ENCODE measurements around the gene NLGN1. TPM values are rescaled to one million over a fixed set of nuclear protein-coding genes. Genes with fewer than 3 reads are reported as not detected.

NLGN1 gene
- total RNA-seq, 3 donors from 2014 or later = 4.4 to 12.3 (median 6.9) TPM

DNA sequence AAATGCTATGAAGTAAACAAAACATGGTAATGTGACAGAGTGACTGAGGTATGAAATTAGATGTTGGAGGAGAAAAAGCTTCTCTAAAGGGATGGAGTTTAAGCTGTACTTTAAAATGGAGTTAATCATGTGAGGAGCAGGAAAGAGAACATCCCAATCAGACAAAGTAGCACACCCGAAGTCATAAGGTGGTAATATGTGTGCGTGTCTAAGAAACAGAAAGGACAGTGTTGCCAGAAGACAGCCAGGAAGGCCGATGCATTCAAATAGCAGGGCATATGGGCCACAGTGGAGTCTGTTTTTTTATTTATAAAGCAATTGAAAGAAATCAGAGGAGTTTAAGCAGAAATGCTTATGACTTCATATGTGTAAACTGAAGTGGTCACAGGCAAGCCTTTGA, 376.3 kb downstream of the NLGN1 start:
- H3K4me3 ChIP-seq = no peak overlapping the region
- H3K27ac ChIP-seq = no peak overlapping the region
- TF ChIP-seq, protein P1, sequence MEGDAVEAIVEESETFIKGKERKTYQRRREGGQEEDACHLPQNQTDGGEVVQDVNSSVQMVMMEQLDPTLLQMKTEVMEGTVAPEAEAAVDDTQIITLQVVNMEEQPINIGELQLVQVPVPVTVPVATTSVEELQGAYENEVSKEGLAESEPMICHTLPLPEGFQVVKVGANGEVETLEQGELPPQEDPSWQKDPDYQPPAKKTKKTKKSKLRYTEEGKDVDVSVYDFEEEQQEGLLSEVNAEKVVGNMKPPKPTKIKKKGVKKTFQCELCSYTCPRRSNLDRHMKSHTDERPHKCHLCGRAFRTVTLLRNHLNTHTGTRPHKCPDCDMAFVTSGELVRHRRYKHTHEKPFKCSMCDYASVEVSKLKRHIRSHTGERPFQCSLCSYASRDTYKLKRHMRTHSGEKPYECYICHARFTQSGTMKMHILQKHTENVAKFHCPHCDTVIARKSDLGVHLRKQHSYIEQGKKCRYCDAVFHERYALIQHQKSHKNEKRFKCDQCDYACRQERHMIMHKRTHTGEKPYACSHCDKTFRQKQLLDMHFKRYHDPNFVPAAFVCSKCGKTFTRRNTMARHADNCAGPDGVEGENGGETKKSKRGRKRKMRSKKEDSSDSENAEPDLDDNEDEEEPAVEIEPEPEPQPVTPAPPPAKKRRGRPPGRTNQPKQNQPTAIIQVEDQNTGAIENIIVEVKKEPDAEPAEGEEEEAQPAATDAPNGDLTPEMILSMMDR (IDR thresholded peaks at IDR 0.05) = no peak
- intact Hi-C loops (cut with DNase I; ENCODE audit: low total_unique reads) = no loop called here
- H3K9me3 ChIP-seq = no peaks in the 10 kb centered on the region
- DNase-seq (ENCODE audit: low spot score in 2 of 2) = no peak
- H3K27me3 ChIP-seq = no peaks in the 10 kb centered on the region
- H3K4me1 ChIP-seq = no peaks in the 10 kb centered on the region
- H3K36me3 ChIP-seq = no peaks in the 10 kb centered on the region

- Histone ChIP-seq H3K9me3 (no peaks in the 10 kb centered on the region), H3K4me3 (no peak overlapping the region), H3K27me3 (no peaks in the 10 kb centered on the region), H3K36me3 (no peaks in the 10 kb centered on the region), H3K4me1 (no peaks in the 10 kb centered on the region), H3K27ac (no peak overlapping the region)
- DNase-seq (ENCODE audit: low spot score in 2 of 2) = no peak
- TF ChIP-seq POLR2A (IDR thresholded peaks at IDR 0.05) (no peak), POLR2AphosphoS5 (IDR thresholded peaks at IDR 0.05) (no peak)
- TF ChIP-seq, protein P1 (IDR thresholded peaks at IDR 0.05) = no peak
- intact Hi-C loops (cut with DNase I; ENCODE audit: low total_unique reads) = no loop called here
Measured at GRCh38 chr3:173774294-173774693, 376.8 kb downstream of the NLGN1 start.

- intact Hi-C loops (cut with DNase I; ENCODE audit: low total_unique reads) = no loop called here
- Histone ChIP-seq H3K4me1 (no peaks in the 10 kb centered on the region), H3K27me3 (no peaks in the 10 kb centered on the region), H3K36me3 (no peaks in the 10 kb centered on the region), H3K9me3 (no peaks in the 10 kb centered on the region), H3K27ac (no peak overlapping the region), H3K4me3 (no peak overlapping the region)
- DNase-seq (ENCODE audit: low spot score in 2 of 2) = no peak
- TF ChIP-seq POLR2AphosphoS5 (IDR thresholded peaks at IDR 0.05) (no peak), POLR2A (IDR thresholded peaks at IDR 0.05) (no peak)
- TF ChIP-seq, protein P1 (IDR thresholded peaks at IDR 0.05) = no peak
Measured at GRCh38 chr3:173778251-173778650, 380.7 kb downstream of the NLGN1 start.

DNA sequence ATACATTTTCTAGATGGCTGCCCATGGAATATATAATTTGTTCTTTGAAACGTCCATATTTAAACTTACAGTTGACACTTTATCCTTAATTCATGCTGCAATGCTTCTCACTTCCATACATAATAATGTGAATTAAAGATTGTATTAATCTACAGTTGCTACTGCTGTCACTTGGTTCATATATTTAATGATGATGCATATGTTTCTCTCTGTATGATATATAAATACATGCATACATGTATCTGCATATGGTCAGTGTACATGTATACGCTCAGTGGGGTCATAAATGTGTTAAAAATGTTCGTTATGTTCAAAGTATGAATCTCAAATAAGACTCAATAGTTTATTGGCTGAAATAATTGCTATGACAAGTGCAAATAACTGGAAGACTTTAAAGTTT, 382.5 kb downstream of the NLGN1 start:
- no peak overlapping the region for H3K27ac ChIP-seq
- intact Hi-C loops (cut with DNase I; ENCODE audit: low total_unique reads) = no loop called here
- no peak overlapping the region for H3K4me3 ChIP-seq
- H3K4me1 ChIP-seq = no peaks in the 10 kb centered on the region
- no peak for DNase-seq (ENCODE audit: low spot score in 2 of 2)
- no peaks in the 10 kb centered on the region for H3K9me3 ChIP-seq
- TF ChIP-seq POLR2A (IDR thresholded peaks at IDR 0.05) = no peak
- TF ChIP-seq, protein P1 (IDR thresholded peaks at IDR 0.05) = no peak
- TF ChIP-seq POLR2AphosphoS5 (IDR thresholded peaks at IDR 0.05) = no peak
- H3K36me3 ChIP-seq = no peaks in the 10 kb centered on the region
- no peaks in the 10 kb centered on the region for H3K27me3 ChIP-seq

- H3K36me3 ChIP-seq = no peaks in the 10 kb centered on the region
- no peak for DNase-seq (ENCODE audit: low spot score in 2 of 2)
- no peak overlapping the region for H3K4me3 ChIP-seq
- H3K9me3 ChIP-seq = no peaks in the 10 kb centered on the region
- intact Hi-C loops (cut with DNase I; ENCODE audit: low total_unique reads) = no loop called here
- TF ChIP-seq POLR2AphosphoS5 (IDR thresholded peaks at IDR 0.05) = no peak
- no peak for TF ChIP-seq POLR2A (IDR thresholded peaks at IDR 0.05)
- TF ChIP-seq, protein P1 (IDR thresholded peaks at IDR 0.05) = no peak
- no peaks in the 10 kb centered on the region for H3K27me3 ChIP-seq
- H3K27ac ChIP-seq = no peak overlapping the region
- no peaks in the 10 kb centered on the region for H3K4me1 ChIP-seq
Measured at GRCh38 chr3:173785004-173785403, 387.5 kb downstream of the NLGN1 start.
